ENCODE results near the gene SPAG6.

The SPAG6 gene

DNA sequence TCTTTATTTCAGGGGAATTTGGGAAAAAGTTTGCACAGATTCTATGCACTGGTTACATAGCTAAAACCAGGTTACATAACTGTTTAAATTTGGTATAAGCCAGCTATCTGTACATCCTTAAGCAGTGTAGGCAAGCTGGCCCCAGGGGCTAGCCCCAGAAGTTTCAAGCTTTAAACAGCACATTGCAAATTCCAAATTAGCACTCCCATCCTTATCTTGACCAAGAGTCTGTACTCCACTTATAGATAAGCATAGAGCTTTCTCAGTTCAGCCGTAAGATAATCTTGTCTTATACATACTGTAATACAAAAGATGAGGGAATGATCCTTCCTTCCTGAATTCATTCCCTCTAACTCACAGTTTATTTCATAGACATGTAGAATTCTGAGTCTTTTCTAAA, 109.3 kb downstream of the SPAG6 start:
- no peak overlapping the region for H3K27ac ChIP-seq (ENCODE audit: insufficient read depth, low read depth, low read length, poor library complexity, severe bottlenecking)
- 100% methylated on average over 1 of the region's 1 CpG; no CpG with 5 or more reads in 1 of the 2 experiments for WGBS, 2 experiments
- H3K27me3 ChIP-seq (ENCODE audit: control insufficient read depth, insufficient read depth, low read length, poor library complexity, severe bottlenecking), result no peaks in the 10 kb centered on the region
- H3K4me3 ChIP-seq (ENCODE audit: insufficient read depth, low read depth, low read length), result no peak overlapping the region
- H3K9me3 ChIP-seq (ENCODE audit: control insufficient read depth, low read length), result no peaks in the 10 kb centered on the region
- no peaks in the 10 kb centered on the region for H3K36me3 ChIP-seq (ENCODE audit: control insufficient read depth, insufficient read depth, low read length)
- H3K4me1 ChIP-seq (ENCODE audit: control insufficient read depth, insufficient read depth, low read length), result peaks cover 16% of the 10 kb centered on the region

DNA sequence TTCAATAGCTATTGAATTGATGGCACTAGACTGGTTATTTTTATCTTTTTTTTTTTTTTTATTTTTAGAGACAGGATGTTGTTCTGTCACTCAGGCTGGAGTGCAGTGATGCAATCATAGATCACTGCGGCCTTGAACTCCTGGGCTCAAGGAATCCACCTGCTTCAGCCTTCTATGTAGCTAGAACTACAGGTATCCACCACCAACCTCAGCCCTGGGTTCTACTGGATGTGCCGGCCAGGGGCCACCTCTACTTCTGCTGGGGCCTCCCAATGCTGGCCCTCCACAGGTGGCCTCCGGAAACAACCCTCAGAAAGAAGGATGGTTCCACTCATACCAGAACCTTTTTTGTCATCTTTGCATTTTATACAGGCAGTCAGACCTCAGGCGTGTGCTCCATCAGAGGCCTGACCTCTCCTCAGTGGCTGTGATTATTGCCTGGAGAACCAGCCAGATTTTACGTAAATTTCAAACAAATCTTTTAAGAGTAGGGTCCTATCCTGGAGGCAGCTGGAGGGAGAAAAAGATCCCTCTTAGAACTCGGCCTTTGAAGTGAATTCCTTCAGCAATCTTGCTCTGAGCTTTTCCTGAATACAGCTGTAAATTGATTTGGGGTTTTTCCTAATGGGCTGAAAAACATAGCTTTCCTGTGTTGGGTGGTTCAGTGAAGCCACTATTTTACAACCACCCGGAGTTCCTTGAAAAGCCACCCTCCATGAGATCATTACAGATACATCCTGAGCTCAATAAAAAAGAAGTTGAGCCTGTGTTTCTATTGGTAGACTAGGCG, 110.0 kb downstream of the SPAG6 start:
- Histone ChIP-seq H3K4me3 (ENCODE audit: insufficient read depth, low read depth, low read length) (no peak overlapping the region), H3K27ac (ENCODE audit: insufficient read depth, low read depth, low read length, poor library complexity, severe bottlenecking) (no peak overlapping the region), H3K36me3 (ENCODE audit: control insufficient read depth, insufficient read depth, low read length) (no peaks in the 10 kb centered on the region), H3K27me3 (ENCODE audit: control insufficient read depth, insufficient read depth, low read length, poor library complexity, severe bottlenecking) (no peaks in the 10 kb centered on the region), H3K4me1 (ENCODE audit: control insufficient read depth, insufficient read depth, low read length) (peaks cover 16% of the 10 kb centered on the region), H3K9me3 (ENCODE audit: control insufficient read depth, low read length) (no peaks in the 10 kb centered on the region)
- WGBS, 2 experiments, result 86 to 87% methylated on average over 8 of the region's 8 CpGs

- WGBS, 2 experiments, result 89 to 90% methylated on average over 2 of the region's 2 CpGs
- H3K36me3 ChIP-seq (ENCODE audit: control insufficient read depth, insufficient read depth, low read length), result no peaks in the 10 kb centered on the region
- H3K4me3 ChIP-seq (ENCODE audit: insufficient read depth, low read depth, low read length), result no peak overlapping the region
Observed at GRCh38 chr10:22456486-22456885, 111.2 kb downstream of the SPAG6 start.

DNA sequence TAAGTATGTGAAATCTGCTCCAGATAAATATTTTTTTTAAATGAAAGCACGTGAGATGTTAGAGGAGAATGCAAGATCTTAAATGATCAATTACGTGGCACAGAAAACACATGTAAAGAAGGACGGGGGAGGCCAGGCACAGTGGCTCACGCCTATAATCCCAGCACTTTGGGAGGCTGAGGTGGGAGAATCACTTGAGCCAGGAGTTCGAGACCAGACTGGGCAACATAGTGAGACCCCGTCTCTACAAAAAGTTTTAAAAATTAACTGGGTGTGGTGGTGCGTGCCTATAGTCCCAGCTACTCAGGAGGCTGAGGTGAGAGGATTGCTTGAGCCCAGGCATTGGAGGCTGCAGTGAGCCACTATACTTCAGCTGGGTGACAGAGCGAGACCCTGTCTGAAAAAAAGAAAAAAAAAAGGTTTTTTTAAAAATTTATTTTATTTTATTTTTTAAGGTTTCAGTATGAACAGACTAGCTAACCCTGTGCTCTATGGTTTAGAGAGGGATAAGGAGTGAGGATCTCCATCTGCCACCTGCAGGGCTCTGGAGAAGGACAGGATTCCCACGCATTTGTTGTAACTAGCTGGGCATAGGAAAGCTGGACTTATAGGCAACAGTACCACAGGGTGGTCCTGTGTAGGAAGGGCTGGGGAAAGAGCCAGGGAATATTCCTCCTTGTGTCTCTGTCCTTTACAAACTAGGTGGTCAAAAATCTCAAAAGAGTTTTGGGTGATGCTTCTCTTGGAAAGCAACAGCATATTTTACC, 113.2 kb downstream of the SPAG6 start:
- WGBS, 2 experiments, result 90 to 95% methylated on average over 9 of the region's 9 CpGs
- H3K27me3 ChIP-seq (ENCODE audit: control insufficient read depth, insufficient read depth, low read length, poor library complexity, severe bottlenecking), result no peaks in the 10 kb centered on the region

More at GRCh38 chr10:22456486-22456885, 111.2 kb downstream of the SPAG6 start:
- H3K9me3 ChIP-seq (ENCODE audit: control insufficient read depth, low read length), result no peaks in the 10 kb centered on the region
- no peaks in the 10 kb centered on the region for H3K27me3 ChIP-seq (ENCODE audit: control insufficient read depth, insufficient read depth, low read length, poor library complexity, severe bottlenecking)
- H3K27ac ChIP-seq (ENCODE audit: insufficient read depth, low read depth, low read length, poor library complexity, severe bottlenecking), result no peak overlapping the region
- H3K4me1 ChIP-seq (ENCODE audit: control insufficient read depth, insufficient read depth, low read length), result peaks cover 16% of the 10 kb centered on the region

GRCh38 chr10:22459496-22459895, 114.2 kb downstream of the SPAG6 start:
- Histone ChIP-seq H3K27me3 (ENCODE audit: control insufficient read depth, insufficient read depth, low read length, poor library complexity, severe bottlenecking) (no peaks in the 10 kb centered on the region), H3K4me3 (ENCODE audit: insufficient read depth, low read depth, low read length) (no peak overlapping the region), H3K9me3 (ENCODE audit: control insufficient read depth, low read length) (no peaks in the 10 kb centered on the region), H3K36me3 (ENCODE audit: control insufficient read depth, insufficient read depth, low read length) (no peaks in the 10 kb centered on the region), H3K4me1 (ENCODE audit: control insufficient read depth, insufficient read depth, low read length) (peaks cover 11% of the 10 kb centered on the region), H3K27ac (ENCODE audit: insufficient read depth, low read depth, low read length, poor library complexity, severe bottlenecking) (no peak overlapping the region)
- WGBS, 2 experiments, result 93 to 94% methylated on average over 2 of the region's 2 CpGs

More for the DNA sequence above, 113.2 kb downstream of the SPAG6 start:
- H3K4me1 ChIP-seq (ENCODE audit: control insufficient read depth, insufficient read depth, low read length), result peaks cover 16% of the 10 kb centered on the region
- H3K4me3 ChIP-seq (ENCODE audit: insufficient read depth, low read depth, low read length), result no peak overlapping the region
- H3K9me3 ChIP-seq (ENCODE audit: control insufficient read depth, low read length), result no peaks in the 10 kb centered on the region
- H3K27ac ChIP-seq (ENCODE audit: insufficient read depth, low read depth, low read length, poor library complexity, severe bottlenecking), result no peak overlapping the region
- no peaks in the 10 kb centered on the region for H3K36me3 ChIP-seq (ENCODE audit: control insufficient read depth, insufficient read depth, low read length)

- Histone ChIP-seq H3K4me3 (ENCODE audit: insufficient read depth, low read depth, low read length) (no peak overlapping the region), H3K27ac (ENCODE audit: insufficient read depth, low read depth, low read length, poor library complexity, severe bottlenecking) (no peak overlapping the region), H3K36me3 (ENCODE audit: control insufficient read depth, insufficient read depth, low read length) (no peaks in the 10 kb centered on the region), H3K4me1 (ENCODE audit: control insufficient read depth, insufficient read depth, low read length) (peaks cover 5% of the 10 kb centered on the region), H3K9me3 (ENCODE audit: control insufficient read depth, low read length) (no peaks in the 10 kb centered on the region), H3K27me3 (ENCODE audit: control insufficient read depth, insufficient read depth, low read length, poor library complexity, severe bottlenecking) (no peaks in the 10 kb centered on the region)
- 94 to 95% methylated on average over 7 of the region's 7 CpGs for WGBS, 2 experiments
Observed at GRCh38 chr10:22460101-22460500, 114.8 kb downstream of the SPAG6 start.

DNA sequence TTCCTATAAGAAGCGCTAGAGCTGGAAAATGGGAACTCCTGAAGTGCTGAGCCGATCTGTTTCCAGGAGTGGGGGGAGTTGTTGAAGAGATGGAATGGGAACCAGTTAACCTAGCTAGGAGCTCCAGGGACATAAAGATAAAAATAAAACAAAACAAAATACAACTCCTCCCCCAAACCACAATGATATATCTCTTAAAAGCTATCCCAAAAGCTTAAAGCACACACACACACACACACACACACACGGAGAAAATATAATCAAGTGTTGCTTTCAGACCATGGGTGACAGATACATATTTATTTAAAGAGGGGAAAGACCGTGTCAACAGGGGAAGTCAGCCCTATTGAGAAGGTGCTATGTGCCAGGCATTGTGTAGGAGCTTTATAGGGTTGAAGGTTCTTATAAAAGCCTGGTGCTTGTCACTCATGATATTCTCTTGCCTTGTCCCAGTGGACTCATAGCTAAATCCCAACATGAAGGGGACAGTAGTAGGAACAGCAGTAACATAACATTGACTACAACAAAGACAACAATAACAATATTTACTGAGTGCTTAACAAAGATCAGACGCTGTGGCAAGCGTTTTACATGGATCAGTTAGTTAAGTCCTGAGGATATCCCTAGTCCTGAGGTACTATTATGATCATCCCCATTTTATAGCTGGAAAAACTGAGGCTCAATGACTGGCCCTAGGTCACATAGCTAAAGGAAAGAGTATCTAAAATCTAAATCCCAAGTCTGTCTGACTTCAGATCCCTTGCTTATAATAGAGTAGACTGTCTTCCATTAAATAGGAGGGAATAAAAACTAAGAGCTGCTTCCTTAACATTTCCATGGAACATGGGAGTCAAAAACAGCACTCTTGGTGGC, 115.5 kb downstream of the SPAG6 start:
- Histone ChIP-seq H3K36me3 (ENCODE audit: control insufficient read depth, insufficient read depth, low read length) (no peaks in the 10 kb centered on the region), H3K4me1 (ENCODE audit: control insufficient read depth, insufficient read depth, low read length) (peaks cover under 1% of the 10 kb centered on the region), H3K4me3 (ENCODE audit: insufficient read depth, low read depth, low read length) (no peak overlapping the region), H3K9me3 (ENCODE audit: control insufficient read depth, low read length) (no peaks in the 10 kb centered on the region), H3K27me3 (ENCODE audit: control insufficient read depth, insufficient read depth, low read length, poor library complexity, severe bottlenecking) (no peaks in the 10 kb centered on the region), H3K27ac (ENCODE audit: insufficient read depth, low read depth, low read length, poor library complexity, severe bottlenecking) (no peak overlapping the region)
- 94 to 96% methylated on average over 6 of the region's 6 CpGs for WGBS, 2 experiments

- Histone ChIP-seq H3K4me1 (ENCODE audit: control insufficient read depth, insufficient read depth, low read length) (peaks cover 5% of the 10 kb centered on the region), H3K36me3 (ENCODE audit: control insufficient read depth, insufficient read depth, low read length) (no peaks in the 10 kb centered on the region), H3K9me3 (ENCODE audit: control insufficient read depth, low read length) (no peaks in the 10 kb centered on the region), H3K27ac (ENCODE audit: insufficient read depth, low read depth, low read length, poor library complexity, severe bottlenecking) (no peak overlapping the region), H3K27me3 (ENCODE audit: control insufficient read depth, insufficient read depth, low read length, poor library complexity, severe bottlenecking) (no peaks in the 10 kb centered on the region), H3K4me3 (ENCODE audit: insufficient read depth, low read depth, low read length) (no peak overlapping the region)
- 93 to 98% methylated on average over 2 of the region's 2 CpGs for WGBS, 2 experiments
Observed at GRCh38 chr10:22461891-22462290, 116.6 kb downstream of the SPAG6 start.

DNA sequence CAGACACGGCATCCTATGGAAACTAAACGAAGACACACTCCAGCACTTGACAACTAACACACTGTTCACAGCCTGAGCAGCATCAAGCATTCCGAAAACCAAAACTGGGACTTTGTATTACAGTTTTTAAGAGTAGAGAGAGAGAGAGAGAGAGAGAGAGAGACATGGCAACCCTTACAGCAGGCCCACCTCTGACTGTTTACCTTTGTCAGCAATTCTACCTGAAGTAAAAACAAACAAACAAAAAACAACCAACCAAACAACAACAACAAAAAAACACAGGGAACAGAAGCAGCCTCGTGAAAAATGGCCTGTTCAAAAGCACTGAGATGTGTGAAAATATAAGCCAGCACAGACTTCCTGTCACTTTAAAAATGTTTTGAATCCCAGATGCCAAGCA, 118.0 kb downstream of the SPAG6 start:
- Histone ChIP-seq H3K4me3 (ENCODE audit: insufficient read depth, low read depth, low read length) (no peak overlapping the region), H3K36me3 (ENCODE audit: control insufficient read depth, insufficient read depth, low read length) (no peaks in the 10 kb centered on the region), H3K27me3 (ENCODE audit: control insufficient read depth, insufficient read depth, low read length, poor library complexity, severe bottlenecking) (no peaks in the 10 kb centered on the region), H3K4me1 (ENCODE audit: control insufficient read depth, insufficient read depth, low read length) (peaks cover 5% of the 10 kb centered on the region), H3K27ac (ENCODE audit: insufficient read depth, low read depth, low read length, poor library complexity, severe bottlenecking) (no peak overlapping the region), H3K9me3 (ENCODE audit: control insufficient read depth, low read length) (no peaks in the 10 kb centered on the region)
- WGBS, 2 experiments, result 89 to 91% methylated on average over 3 to 4 of the region's 4 CpGs

All from ectodermal cell (in vitro differentiated cells).